ENCODE data around the gene HMGCS2. TPM values are rescaled to one million over a fixed set of nuclear protein-coding genes. Genes with fewer than 3 reads are reported as not detected.

The HMGCS2 gene
- total RNA-seq, 1 donor from 2014 or later = 105 TPM

DNA sequence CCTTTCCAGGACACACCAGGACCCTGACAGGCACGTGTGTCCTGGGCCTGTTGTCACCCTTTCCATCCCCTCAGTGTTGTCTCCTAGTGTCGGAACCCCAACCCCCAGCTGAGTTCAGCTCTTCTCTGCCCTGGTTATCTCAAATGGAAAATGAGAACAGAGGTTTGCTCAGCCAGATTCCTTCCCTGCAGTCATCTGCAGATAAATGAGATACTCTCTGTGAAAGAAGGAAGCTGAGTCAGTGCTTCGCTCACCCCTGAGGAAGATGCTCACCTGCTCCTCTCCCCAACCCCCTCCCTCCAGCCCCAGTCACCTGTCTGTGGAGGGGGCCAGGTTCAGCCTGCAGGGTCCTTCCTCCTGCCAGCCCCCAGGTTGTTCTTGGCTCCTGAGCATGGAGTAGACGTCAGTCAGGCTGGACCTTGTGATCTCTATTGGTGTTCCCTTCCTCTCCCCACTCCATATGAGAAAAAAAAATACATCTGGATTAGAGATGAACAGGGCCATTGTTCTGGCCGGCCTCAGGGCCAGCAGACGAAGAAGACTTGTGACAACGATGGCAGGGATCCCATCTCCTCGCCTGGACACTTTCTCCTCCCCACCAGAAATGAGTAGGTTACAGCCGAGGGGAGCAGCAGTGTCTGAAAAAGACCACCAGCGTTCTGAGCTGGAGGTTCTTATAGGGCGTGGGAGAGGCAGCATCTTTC, 36.1 kb downstream of the HMGCS2 start:
- Mint-ChIP-seq H3K4me1 (ENCODE audit: low read depth) (peaks cover 28% of the 10 kb centered on the region), H3K9me3 (ENCODE audit: low read depth) (no peaks in the 10 kb centered on the region), H3K27ac (no peak overlapping the region), H3K36me3 (ENCODE audit: insufficient read depth) (peaks cover 46% of the 10 kb centered on the region), H3K4me3 (ENCODE audit: low read depth) (no peak overlapping the region), H3K27me3 (no peaks in the 10 kb centered on the region)
- no peak for DNase-seq (ENCODE audit: low spot score, unreplicated experiment)
- TF ChIP-seq, protein P1, sequence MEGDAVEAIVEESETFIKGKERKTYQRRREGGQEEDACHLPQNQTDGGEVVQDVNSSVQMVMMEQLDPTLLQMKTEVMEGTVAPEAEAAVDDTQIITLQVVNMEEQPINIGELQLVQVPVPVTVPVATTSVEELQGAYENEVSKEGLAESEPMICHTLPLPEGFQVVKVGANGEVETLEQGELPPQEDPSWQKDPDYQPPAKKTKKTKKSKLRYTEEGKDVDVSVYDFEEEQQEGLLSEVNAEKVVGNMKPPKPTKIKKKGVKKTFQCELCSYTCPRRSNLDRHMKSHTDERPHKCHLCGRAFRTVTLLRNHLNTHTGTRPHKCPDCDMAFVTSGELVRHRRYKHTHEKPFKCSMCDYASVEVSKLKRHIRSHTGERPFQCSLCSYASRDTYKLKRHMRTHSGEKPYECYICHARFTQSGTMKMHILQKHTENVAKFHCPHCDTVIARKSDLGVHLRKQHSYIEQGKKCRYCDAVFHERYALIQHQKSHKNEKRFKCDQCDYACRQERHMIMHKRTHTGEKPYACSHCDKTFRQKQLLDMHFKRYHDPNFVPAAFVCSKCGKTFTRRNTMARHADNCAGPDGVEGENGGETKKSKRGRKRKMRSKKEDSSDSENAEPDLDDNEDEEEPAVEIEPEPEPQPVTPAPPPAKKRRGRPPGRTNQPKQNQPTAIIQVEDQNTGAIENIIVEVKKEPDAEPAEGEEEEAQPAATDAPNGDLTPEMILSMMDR (IDR thresholded peaks at IDR 0.05; ENCODE audit: unreplicated experiment) = no peak

DNA sequence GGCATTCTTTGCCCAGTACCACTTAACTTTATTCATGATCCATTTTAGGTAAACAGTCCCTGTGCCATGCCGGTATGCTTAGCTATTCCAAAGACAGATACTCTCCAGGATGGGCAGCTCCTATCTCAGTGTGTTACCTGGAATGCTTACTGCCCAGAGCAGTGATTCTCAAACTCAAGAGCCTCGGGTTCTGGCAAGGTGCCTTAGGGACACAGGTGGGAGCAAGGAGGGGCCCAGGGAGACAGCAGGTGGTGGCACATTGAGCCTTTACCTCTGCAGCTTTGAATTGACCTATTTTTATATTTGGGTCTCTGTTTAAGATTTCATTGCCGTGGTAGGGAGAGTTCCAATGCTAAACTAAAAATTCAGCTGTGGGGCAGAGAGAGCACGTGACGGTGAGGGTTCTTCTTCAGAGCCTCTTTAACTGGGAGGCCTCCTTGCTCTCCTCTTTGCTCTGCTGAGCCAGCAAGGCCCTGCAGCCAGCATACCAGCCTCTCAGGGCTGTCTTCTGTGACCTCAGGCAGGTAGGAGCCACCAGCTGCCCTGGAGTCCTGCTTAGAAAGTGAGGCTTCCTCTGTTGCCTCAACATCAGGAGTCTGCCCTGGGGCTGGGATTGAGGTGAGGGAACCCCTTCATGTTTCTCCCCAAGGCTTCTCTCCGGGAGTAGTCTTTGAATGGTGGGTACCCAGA, 36.8 kb downstream of the HMGCS2 start:
- TF ChIP-seq, protein P1 (IDR thresholded peaks at IDR 0.05; ENCODE audit: unreplicated experiment) = no peak
- DNase-seq (ENCODE audit: low spot score, unreplicated experiment) = no peak
- no peaks in the 10 kb centered on the region for H3K27me3 Mint-ChIP-seq
- no peak overlapping the region for H3K4me3 Mint-ChIP-seq (ENCODE audit: low read depth)
- no peak overlapping the region for H3K27ac Mint-ChIP-seq
- H3K9me3 Mint-ChIP-seq (ENCODE audit: low read depth) = no peaks in the 10 kb centered on the region
- H3K4me1 Mint-ChIP-seq (ENCODE audit: low read depth) = peaks cover 21% of the 10 kb centered on the region
- peaks cover 47% of the 10 kb centered on the region for H3K36me3 Mint-ChIP-seq (ENCODE audit: insufficient read depth)

DNA sequence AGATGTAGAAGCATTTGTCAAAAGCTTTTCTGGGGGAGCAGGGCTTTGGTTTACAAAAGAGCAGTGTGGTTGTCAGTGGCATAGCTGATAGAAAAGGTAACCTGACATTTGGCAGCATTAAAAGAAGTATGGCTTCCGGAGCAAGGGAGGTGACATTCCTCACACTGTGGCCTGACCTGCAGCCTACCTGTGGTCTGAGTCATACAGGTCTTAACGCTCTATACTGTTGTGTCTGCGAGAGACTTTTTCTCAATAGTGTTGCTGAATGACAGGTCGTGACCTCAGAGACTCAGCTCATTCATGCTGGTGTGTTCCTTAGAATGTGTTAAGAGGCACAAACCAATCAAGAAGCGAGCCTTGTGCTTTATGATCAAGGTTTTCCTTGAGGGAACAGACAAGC, 37.6 kb downstream of the HMGCS2 start:
- H3K36me3 Mint-ChIP-seq (ENCODE audit: insufficient read depth) = peaks cover 46% of the 10 kb centered on the region
- H3K9me3 Mint-ChIP-seq (ENCODE audit: low read depth) = no peaks in the 10 kb centered on the region
- TF ChIP-seq, protein P1 (IDR thresholded peaks at IDR 0.05; ENCODE audit: unreplicated experiment) = no peak
- H3K4me1 Mint-ChIP-seq (ENCODE audit: low read depth) = peaks cover 17% of the 10 kb centered on the region
- no peak for DNase-seq (ENCODE audit: low spot score, unreplicated experiment)
- H3K4me3 Mint-ChIP-seq (ENCODE audit: low read depth) = no peak overlapping the region
- H3K27ac Mint-ChIP-seq = no peak overlapping the region
- no peaks in the 10 kb centered on the region for H3K27me3 Mint-ChIP-seq

DNA sequence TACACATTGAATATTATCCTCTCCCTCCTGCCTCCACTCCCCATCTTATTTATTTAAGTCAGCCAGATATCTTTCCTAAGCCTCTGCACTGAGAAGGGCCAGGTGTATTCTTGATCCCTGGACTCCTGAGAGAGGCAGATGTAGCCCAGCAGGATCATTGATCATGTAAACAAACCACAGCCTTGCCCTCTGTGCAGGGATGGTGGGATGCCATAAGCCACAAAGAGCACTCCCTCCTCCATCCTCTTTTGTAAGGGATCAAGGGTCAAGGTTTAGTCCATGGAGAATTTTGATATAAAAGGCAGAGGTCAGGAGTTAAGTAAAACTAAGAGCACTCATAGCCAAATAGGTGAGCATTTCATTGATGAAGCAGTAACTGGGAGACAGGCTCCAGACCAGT, 39.7 kb downstream of the HMGCS2 start:
- H3K4me1 Mint-ChIP-seq (ENCODE audit: low read depth) = peaks cover 18% of the 10 kb centered on the region
- H3K27me3 Mint-ChIP-seq = no peaks in the 10 kb centered on the region
- H3K27ac Mint-ChIP-seq = peak overlapping the region; percentile 45
- no peak for DNase-seq (ENCODE audit: low spot score, unreplicated experiment)
- H3K36me3 Mint-ChIP-seq (ENCODE audit: insufficient read depth) = peaks cover 49% of the 10 kb centered on the region
- H3K4me3 Mint-ChIP-seq (ENCODE audit: low read depth) = no peak overlapping the region
- TF ChIP-seq, protein P1 (IDR thresholded peaks at IDR 0.05; ENCODE audit: unreplicated experiment) = no peak
- no peaks in the 10 kb centered on the region for H3K9me3 Mint-ChIP-seq (ENCODE audit: low read depth)

DNA sequence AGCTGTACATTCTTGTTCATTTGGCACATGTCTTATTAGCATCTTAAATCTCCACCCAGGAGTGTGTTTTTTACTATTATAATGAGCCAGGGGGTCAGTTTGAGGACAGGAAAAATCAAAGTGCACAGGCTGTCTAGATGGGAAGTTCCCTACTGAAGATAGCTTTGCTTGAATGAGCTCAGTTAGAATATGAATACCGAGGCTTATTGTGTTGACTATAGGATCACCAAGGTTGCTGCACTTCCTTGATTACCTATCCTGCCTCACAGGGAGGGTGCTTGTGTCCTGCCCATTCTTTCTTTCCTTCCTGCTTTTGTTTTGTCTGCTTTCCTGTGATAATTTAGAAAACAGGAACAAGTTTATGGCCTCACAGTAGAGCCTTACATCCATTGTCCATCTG, 40.7 kb downstream of the HMGCS2 start:
- Mint-ChIP-seq H3K9me3 (ENCODE audit: low read depth) (no peaks in the 10 kb centered on the region), H3K27me3 (no peaks in the 10 kb centered on the region), H3K27ac (peak overlapping the region; percentile 86), H3K4me3 (ENCODE audit: low read depth) (no peak overlapping the region), H3K4me1 (ENCODE audit: low read depth) (peaks cover 22% of the 10 kb centered on the region), H3K36me3 (ENCODE audit: insufficient read depth) (peaks cover 57% of the 10 kb centered on the region)
- TF ChIP-seq, protein P1 (IDR thresholded peaks at IDR 0.05; ENCODE audit: unreplicated experiment) = no peak
- no peak for DNase-seq (ENCODE audit: low spot score, unreplicated experiment)
